Activated T-helper 9 cell treated with anti-CD3 and anti-CD28 coated beads, Interleukin-2, amount 50 U/mL, for 16 hours (primary cell): ENCODE measurements around the gene CAPN15.

Source experiments
- DNase-seq: peaks from one replicate; pipeline ENCODE4 v3.0.0-alpha.2; 2020; ENCODE audit warnings: low read depth

Gene CAPN15

GRCh38 chr16:525520-526180 is 1.9 kb upstream of the CAPN15 start:
- DNase-seq = peak; percentile 63

GRCh38 chr16:526181-527014 is 1.1 kb upstream of the CAPN15 start:
- no peak for DNase-seq

GRCh38 chr16:528111-529011 is 849 bp downstream of the CAPN15 start:
- peak; percentile 16 for DNase-seq

DNA sequence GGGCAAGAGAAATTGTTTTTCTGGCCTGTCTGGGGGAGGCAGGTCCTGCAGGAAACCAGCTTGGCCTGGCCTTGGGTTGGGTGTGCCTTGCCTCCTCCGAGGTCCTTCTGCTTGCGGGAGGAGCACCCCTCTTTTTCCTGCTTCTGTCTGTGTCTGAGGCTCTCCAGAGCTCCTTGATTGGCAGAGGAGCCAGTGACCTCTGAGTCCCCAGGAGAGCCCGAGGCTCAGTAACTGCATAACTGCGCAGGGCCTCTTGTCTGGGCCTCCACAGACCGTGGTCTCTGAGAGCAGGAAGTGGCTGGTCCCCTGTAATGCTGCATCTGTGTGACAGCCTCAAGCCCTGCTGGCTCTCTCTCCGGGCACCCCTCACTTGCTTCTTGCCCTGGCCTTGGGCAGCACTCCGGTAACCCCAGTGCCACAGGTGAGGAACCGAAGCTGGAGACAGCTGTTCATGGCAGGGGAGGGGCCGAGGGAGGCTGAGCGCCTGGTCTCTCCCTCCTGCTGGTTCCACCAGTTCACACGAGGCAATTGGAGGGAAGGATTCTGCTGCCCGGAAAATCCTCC is 1.6 kb downstream of the CAPN15 start:
- DNase-seq = no peak

DNA sequence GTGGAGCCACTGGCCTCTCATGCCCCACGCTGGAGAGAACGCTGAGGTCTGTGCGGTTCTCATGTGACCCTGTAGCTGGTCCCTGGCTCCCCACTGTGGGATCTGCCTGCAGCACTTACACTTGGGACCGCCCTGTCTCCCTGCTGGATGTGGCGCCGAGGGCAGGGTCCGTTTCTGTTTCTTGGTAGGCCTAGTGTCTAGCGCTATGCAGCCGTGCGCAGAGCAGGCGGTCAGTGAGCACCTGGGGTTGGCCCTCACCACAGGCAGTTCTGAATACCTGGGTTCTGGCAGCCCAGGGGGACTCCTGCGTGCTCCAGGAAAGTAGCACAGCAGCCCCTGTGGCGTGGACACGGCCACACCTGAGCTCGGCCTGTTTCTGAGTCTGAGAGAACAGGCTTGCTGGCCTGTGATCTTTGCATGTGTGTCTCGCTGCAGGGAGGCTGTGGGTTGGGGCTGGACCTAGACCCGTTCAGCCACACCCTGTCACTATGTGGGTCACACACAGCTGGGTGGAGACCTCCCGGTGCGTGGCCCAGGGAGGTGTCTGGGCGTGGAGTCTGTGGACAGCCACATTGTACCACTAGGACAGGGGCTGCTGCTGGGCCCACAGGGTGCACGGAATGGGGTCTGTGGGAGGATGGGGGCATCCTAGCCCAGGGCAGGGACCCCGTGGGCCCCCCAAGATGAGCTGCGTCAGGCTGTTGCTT is 2.8 kb downstream of the CAPN15 start:
- DNase-seq = no peak

GRCh38 chr16:531494-532125 is 4.1 kb downstream of the CAPN15 start:
- no peak for DNase-seq

DNA sequence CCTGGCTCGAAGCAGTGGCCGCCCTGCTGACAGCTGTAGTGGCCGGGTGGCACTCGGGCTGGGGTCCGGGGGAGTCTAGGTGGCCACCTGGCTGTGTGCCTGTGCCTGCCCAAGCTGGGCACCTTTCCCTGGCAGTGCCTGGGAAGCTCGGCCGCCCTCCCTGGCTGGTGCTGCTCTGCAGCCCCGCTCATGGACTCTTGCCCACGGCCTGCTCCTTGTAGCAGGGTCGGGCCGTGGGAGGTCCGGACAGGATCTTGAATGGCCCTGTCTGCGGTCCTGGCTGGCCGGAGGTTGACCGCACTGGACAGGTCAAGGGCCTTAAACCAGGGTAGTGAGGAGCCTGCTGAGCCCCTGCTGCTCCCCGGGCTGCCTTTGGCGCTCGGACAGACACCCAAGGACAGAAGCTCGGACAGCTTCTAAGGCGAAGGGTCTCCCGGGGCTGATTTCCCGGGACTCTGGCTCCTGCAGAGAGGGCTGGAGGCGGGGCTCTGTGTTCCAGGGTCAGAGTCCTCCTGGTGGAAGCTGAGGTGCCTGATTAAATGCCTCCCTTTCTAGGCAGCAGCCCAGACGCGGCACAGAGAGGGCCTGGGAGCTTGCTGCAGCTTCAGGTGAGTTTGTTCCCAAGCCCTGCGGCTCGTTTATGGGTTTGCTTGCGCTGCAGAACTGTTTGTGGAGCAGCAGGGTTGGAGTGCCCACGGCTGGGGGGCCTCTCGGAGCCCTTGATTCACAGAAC is 6.0 kb downstream of the CAPN15 start:
- DNase-seq = no peak

- DNase-seq = no peak
Measured at GRCh38 chr16:534135-534534, 6.6 kb downstream of the CAPN15 start.

GRCh38 chr16:534856-535445 is 7.4 kb downstream of the CAPN15 start:
- DNase-seq = no peak

GRCh38 chr16:535446-536405 is 8.2 kb downstream of the CAPN15 start:
- DNase-seq = no peak

- DNase-seq = no peak
Measured at GRCh38 chr16:536746-537145, 9.2 kb downstream of the CAPN15 start.

GRCh38 chr16:537415-538335 is 10.2 kb downstream of the CAPN15 start:
- no peak for DNase-seq

- no peak for DNase-seq
Measured at GRCh38 chr16:539901-540530, 12.5 kb downstream of the CAPN15 start.

DNA sequence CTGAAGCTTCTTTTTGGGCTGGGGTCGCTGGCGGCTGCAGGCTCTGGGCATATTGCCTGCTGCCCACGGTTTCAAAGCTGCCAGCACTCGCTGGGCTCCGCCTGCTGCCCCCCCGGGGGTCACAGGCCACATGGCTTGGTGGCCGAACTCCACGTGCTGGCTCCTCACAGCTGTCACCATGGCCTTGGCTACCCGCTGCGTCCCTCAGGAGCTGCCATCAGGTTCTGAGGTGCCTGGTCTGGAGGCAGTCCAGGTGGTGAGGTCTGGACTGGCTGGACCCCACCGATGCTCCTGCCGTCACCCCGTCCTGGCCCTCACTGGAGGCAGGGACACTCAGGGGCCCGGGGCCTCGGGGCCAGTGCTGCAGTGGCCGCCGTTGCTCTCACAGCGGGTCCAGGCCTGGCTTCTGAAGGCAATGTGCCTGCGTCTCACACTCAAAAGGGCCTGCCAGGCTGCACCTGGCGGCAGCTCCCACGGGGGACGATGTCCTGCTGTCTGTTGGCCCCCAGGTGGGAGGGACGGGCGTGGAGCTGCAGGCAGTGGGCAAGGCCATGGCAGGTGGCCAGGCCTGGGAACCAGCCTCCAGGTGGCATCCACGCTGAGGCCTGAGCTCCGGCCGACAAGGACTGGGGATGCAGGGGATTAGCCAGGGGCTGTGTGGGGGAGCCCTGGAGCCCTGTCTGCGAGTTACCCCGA is 13.3 kb downstream of the CAPN15 start:
- DNase-seq = no peak

DNA sequence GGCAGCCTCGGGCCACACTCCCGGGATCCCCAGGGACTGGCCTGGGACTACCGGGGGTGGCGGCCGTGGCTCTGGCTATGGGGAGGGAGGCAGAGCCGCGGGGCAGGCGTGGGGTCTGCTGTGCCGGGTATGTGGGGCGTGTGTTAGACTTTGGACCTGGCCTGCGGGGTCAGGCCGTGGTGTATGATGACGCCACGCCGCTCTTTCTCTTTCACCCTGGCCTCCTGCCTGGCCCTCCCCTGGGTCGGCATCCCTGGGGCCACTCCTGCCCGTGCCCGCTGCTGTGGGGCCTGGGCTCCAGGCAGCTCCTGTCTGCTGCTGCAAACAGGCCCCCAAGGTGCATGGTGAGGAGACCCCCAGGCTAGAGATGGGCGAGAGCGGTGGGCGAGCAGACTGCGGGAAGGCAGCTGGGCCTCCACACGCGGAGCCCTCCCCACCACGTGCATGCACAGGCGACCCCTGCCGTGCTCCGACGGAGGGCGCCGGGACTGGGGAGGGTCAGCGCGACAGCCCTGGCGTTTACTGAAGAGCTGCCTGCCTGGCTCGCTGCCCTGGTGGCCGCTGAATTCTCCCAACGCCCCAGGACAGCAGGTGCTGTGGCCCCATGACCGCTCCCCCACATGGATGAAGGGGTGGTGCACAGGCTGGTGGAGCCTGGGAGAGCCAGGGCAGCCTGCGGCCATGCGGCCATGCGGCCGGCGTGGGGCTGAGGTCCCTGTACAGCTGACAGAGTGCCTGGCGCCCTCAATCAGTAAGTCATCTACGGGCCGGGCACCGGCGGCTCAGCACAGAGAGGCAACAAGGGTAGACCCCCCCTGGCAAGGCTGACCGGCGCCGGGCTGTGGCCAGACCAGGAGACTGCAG is 16.0 kb downstream of the CAPN15 start:
- no peak for DNase-seq

GRCh38 chr16:544517-544916 is 17.0 kb downstream of the CAPN15 start:
- DNase-seq = no peak
